WTC11 (cell line): ENCODE results near the gene RAP1GAP. TPM values are rescaled to one million over a fixed set of nuclear protein-coding genes. Genes with fewer than 3 reads are reported as not detected.

Experiments used
- ATAC-seq: fragments of 200-7000 bp; cut with Tn5 transposase; 2 replicates; pipeline ENCODE4 v1.10.0; 2021; ENCODE audit warnings: mild to moderate bottlenecking, moderate library complexity
- CTCF ChIA-PET: fragments of 300-600 bp; sonication (Branson Sonifier 250); formaldehyde crosslinking; loops from one replicate; lab custom pipeline; 2021; ENCODE audit warnings: antibody characterized with exemption; lab: Charles Lee
- POLR2A ChIA-PET: fragments of 350-600 bp; sonication (Branson Sonifier 250); formaldehyde crosslinking; loops from one replicate; lab custom pipeline; 2021; ENCODE audit warnings: antibody characterized with exemption; lab: Charles Lee
- DNase-seq: peaks from one replicate; pipeline ENCODE4 v3.0.0; 2021; ENCODE audit warnings: low spot score
- H3K27ac Mint-ChIP-seq: 2 replicates; pipeline ENCODE4 v1.8.0; 2021; ENCODE audit warnings: mixed read lengths
- H3K27me3 Mint-ChIP-seq: 2 replicates; pipeline ENCODE4 v1.8.0; 2021; ENCODE audit warnings: low read depth, mild to moderate bottlenecking, moderate library complexity, mixed read lengths
- H3K36me3 Mint-ChIP-seq: 2 replicates; pipeline ENCODE4 v1.8.0; 2021; ENCODE audit warnings: mixed read lengths
- H3K4me1 Mint-ChIP-seq: 2 replicates; pipeline ENCODE4 v1.8.0; 2022; ENCODE audit warnings: mixed read lengths
- H3K4me3 Mint-ChIP-seq: 2 replicates; pipeline ENCODE4 v1.8.0; 2021; ENCODE audit warnings: mild to moderate bottlenecking, moderate library complexity, mixed read lengths
- H3K9me3 Mint-ChIP-seq: 2 replicates; pipeline ENCODE4 v1.8.0; 2021; ENCODE audit warnings: mixed read lengths
- ATF6 ChIP-seq: sonication (generic); formaldehyde crosslinking; IDR thresholded peaks from 2 replicates; pipeline ENCODE4 v1.8.1; 2023; ENCODE audit warnings: mild to moderate bottlenecking, missing genetic modification reagents
- CDX4 ChIP-seq: fragments of 250-450 bp; sonication (Bioruptor Pico); IDR thresholded peaks from 2 replicates; pipeline ENCODE4 v1.9.0; 2021; ENCODE audit warnings: moderate library complexity, mild to moderate bottlenecking, inconsistent platforms, borderline replicate concordance
- CREB1 ChIP-seq: sonication (generic); formaldehyde crosslinking; IDR thresholded peaks from 2 replicates; pipeline ENCODE4 v1.8.0; 2023; ENCODE audit warnings: mild to moderate bottlenecking, missing genetic modification reagents
- E2F4 ChIP-seq: sonication (generic); formaldehyde crosslinking; IDR thresholded peaks from 2 replicates; pipeline ENCODE4 v1.8.1; 2022; ENCODE audit warnings: low read depth, mild to moderate bottlenecking, moderate library complexity, missing genetic modification reagents, borderline replicate concordance
- EMX1 ChIP-seq: fragments of 250-450 bp; sonication (Bioruptor Pico); IDR thresholded peaks from 2 replicates; pipeline ENCODE4 v1.8.0; 2021; ENCODE audit warnings: mild to moderate bottlenecking
- ESRRA ChIP-seq: sonication (generic); formaldehyde crosslinking; IDR thresholded peaks from 2 replicates; pipeline ENCODE4 v1.8.1; 2022; ENCODE audit warnings: mild to moderate bottlenecking, missing genetic modification reagents, borderline replicate concordance
- ETV6 ChIP-seq: sonication (generic); formaldehyde crosslinking; IDR thresholded peaks from 2 replicates; pipeline ENCODE4 v1.8.1; 2022; ENCODE audit warnings: mild to moderate bottlenecking, missing genetic modification reagents
- IRF2 ChIP-seq: sonication (generic); formaldehyde crosslinking; IDR thresholded peaks from 2 replicates; pipeline ENCODE4 v1.8.0; 2022; ENCODE audit warnings: low read depth, missing genetic modification reagents, borderline replicate concordance
- KAT7 ChIP-seq: sonication (generic); formaldehyde crosslinking; IDR thresholded peaks from 2 replicates; pipeline ENCODE4 v1.8.1; 2023; ENCODE audit warnings: missing genetic modification reagents, mild to moderate bottlenecking, borderline replicate concordance
- MXD4 ChIP-seq: fragments of 250-450 bp; sonication (Bioruptor Pico); IDR thresholded peaks from 2 replicates; pipeline ENCODE4 v1.8.0; 2021; ENCODE audit warnings: mild to moderate bottlenecking, moderate library complexity, borderline replicate concordance
- NFE2L1 ChIP-seq: sonication (generic); formaldehyde crosslinking; IDR thresholded peaks from 2 replicates; pipeline ENCODE4 v1.8.1; 2023; ENCODE audit warnings: missing genetic modification reagents
- NFYB ChIP-seq: sonication (generic); formaldehyde crosslinking; conservative IDR thresholded peaks from 2 replicates; pipeline ENCODE4 v1.8.0; 2022; ENCODE audit warnings: low read depth, missing genetic modification reagents
- SOX15 ChIP-seq: fragments of 250-450 bp; sonication (Bioruptor Pico); IDR thresholded peaks from 2 replicates; pipeline ENCODE4 v1.9.0; 2021; ENCODE audit warnings: mild to moderate bottlenecking
- TCF7 ChIP-seq: sonication (generic); formaldehyde crosslinking; IDR thresholded peaks from 2 replicates; pipeline ENCODE4 v1.8.0; 2022; ENCODE audit warnings: mild to moderate bottlenecking, low read depth, missing genetic modification reagents, moderate library complexity
- ZBTB21 ChIP-seq: sonication (generic); formaldehyde crosslinking; IDR thresholded peaks from 2 replicates; pipeline ENCODE4 v1.8.1; 2023; ENCODE audit warnings: mild to moderate bottlenecking, missing genetic modification reagents, borderline replicate concordance
- ZNF219 ChIP-seq: sonication (generic); formaldehyde crosslinking; IDR thresholded peaks from 2 replicates; pipeline ENCODE4 v1.8.0; 2023; ENCODE audit warnings: missing genetic modification reagents, mild to moderate bottlenecking, borderline replicate concordance
- ZNF263 ChIP-seq: sonication (generic); formaldehyde crosslinking; IDR thresholded peaks from 2 replicates; pipeline ENCODE4 v1.8.1; 2022; ENCODE audit warnings: low read depth, mild to moderate bottlenecking, moderate library complexity, missing genetic modification reagents
- ZNF671 ChIP-seq: fragments of 250-450 bp; sonication (Bioruptor Pico); IDR thresholded peaks from 2 replicates; pipeline ENCODE4 v1.8.0; 2021; ENCODE audit warnings: mild to moderate bottlenecking
- total RNA-seq: library from RNA; stranded (reverse); gene quantifications from 3 replicates; pipeline ENCODE4 v1.2.3, GENCODE V29; 2021
- TF ChIP-seq, protein P1 (sequence below): sonication (generic); formaldehyde crosslinking; IDR thresholded peaks from 2 replicates; pipeline ENCODE4 v1.8.1; 2022; ENCODE audit warnings: low read depth, missing genetic modification reagents, borderline replicate concordance
- TF ChIP-seq, protein P2 (sequence below): sonication (generic); formaldehyde crosslinking; IDR thresholded peaks from 2 replicates; pipeline ENCODE4 v1.8.1; 2023; ENCODE audit warnings: mild to moderate bottlenecking, missing genetic modification reagents, moderate library complexity
- TF ChIP-seq, protein P3 (sequence below): sonication (generic); formaldehyde crosslinking; conservative IDR thresholded peaks from 2 replicates; pipeline ENCODE4 v1.8.1; 2023; ENCODE audit warnings: mild to moderate bottlenecking, low read depth, missing genetic modification reagents, moderate library complexity
- TF ChIP-seq, protein P4 (sequence below): fragments of 250-450 bp; sonication (Bioruptor Pico); IDR thresholded peaks from 2 replicates; pipeline ENCODE4 v1.9.0; 2021; ENCODE audit warnings: mild to moderate bottlenecking, borderline replicate concordance
- TF ChIP-seq, protein P5 (sequence below): fragments of 200-600 bp; IDR thresholded peaks from 2 replicates; pipeline ENCODE4 v1.8.0; 2022; ENCODE audit warnings: antibody characterized with exemption

RAP1GAP gene
- total RNA-seq, 1 experiment from 2014 or later: 7.6 TPM

GRCh38 chr1:21696931-21697330 lies 27.8 kb upstream of the RAP1GAP start (continued):
- TF ChIP-seq KAT7 (CRISPR knock-in tag): no peak
- TF ChIP-seq ZNF219 (CRISPR knock-in tag): no peak
- no peak for TF ChIP-seq E2F4 (CRISPR knock-in tag)
- no peak for TF ChIP-seq ATF6 (CRISPR knock-in tag)
- no peak for TF ChIP-seq NFE2L1
- TF ChIP-seq, protein P1, sequence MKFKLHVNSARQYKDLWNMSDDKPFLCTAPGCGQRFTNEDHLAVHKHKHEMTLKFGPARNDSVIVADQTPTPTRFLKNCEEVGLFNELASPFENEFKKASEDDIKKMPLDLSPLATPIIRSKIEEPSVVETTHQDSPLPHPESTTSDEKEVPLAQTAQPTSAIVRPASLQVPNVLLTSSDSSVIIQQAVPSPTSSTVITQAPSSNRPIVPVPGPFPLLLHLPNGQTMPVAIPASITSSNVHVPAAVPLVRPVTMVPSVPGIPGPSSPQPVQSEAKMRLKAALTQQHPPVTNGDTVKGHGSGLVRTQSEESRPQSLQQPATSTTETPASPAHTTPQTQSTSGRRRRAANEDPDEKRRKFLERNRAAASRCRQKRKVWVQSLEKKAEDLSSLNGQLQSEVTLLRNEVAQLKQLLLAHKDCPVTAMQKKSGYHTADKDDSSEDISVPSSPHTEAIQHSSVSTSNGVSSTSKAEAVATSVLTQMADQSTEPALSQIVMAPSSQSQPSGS (CRISPR knock-in tag): no peak
- TF ChIP-seq, protein P2, sequence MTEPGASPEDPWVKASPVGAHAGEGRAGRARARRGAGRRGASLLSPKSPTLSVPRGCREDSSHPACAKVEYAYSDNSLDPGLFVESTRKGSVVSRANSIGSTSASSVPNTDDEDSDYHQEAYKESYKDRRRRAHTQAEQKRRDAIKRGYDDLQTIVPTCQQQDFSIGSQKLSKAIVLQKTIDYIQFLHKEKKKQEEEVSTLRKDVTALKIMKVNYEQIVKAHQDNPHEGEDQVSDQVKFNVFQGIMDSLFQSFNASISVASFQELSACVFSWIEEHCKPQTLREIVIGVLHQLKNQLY (CRISPR knock-in tag): no peak
- no peak for TF ChIP-seq ZNF263 (CRISPR knock-in tag)
- no peak for TF ChIP-seq NFYB (CRISPR knock-in tag)
- TF ChIP-seq TCF7: no peak
- no peak for TF ChIP-seq SOX15 (CRISPR knock-in tag)

DNA sequence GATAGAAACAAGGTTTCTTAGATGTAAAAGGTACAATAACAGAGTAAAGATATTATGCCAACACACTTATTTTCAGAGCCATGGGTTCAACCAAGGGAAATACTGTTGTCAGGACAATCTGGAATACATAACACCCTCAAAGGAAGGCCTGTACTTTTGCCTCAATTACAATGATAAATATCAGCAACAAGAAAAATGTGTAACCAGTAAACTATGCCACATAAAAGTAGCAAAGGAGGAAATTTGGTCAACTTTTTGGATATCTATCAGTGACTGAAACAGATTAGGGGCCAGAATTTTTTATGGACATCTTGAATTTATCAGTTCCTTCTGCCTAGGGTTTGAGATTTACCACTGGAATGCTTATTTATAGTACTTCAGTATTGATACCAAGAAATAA lies 24.6 kb upstream of the RAP1GAP start:
- POLR2A ChIA-PET: no interaction called here
- DNase-seq (no peak), ATAC-seq (no peak)
- H3K36me3 Mint-ChIP-seq: peaks cover 53% of the 10 kb centered on the region
- H3K4me3 Mint-ChIP-seq: no peak overlapping the region
- H3K27ac Mint-ChIP-seq: no peak overlapping the region
- H3K9me3 Mint-ChIP-seq: no peaks in the 10 kb centered on the region
- CTCF ChIA-PET: no interaction called here
- no peaks in the 10 kb centered on the region for H3K4me1 Mint-ChIP-seq
- no peaks in the 10 kb centered on the region for H3K27me3 Mint-ChIP-seq
- no peak for TF ChIP-seq ZNF671 (CRISPR knock-in tag)
- no peak for TF ChIP-seq IRF2
- no peak for TF ChIP-seq EMX1 (CRISPR knock-in tag)
- no peak for TF ChIP-seq CDX4 (CRISPR knock-in tag)
- TF ChIP-seq, protein P3, sequence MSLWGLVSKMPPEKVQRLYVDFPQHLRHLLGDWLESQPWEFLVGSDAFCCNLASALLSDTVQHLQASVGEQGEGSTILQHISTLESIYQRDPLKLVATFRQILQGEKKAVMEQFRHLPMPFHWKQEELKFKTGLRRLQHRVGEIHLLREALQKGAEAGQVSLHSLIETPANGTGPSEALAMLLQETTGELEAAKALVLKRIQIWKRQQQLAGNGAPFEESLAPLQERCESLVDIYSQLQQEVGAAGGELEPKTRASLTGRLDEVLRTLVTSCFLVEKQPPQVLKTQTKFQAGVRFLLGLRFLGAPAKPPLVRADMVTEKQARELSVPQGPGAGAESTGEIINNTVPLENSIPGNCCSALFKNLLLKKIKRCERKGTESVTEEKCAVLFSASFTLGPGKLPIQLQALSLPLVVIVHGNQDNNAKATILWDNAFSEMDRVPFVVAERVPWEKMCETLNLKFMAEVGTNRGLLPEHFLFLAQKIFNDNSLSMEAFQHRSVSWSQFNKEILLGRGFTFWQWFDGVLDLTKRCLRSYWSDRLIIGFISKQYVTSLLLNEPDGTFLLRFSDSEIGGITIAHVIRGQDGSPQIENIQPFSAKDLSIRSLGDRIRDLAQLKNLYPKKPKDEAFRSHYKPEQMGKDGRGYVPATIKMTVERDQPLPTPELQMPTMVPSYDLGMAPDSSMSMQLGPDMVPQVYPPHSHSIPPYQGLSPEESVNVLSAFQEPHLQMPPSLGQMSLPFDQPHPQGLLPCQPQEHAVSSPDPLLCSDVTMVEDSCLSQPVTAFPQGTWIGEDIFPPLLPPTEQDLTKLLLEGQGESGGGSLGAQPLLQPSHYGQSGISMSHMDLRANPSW (CRISPR knock-in tag): no peak
- TF ChIP-seq TCF7: no peak
- TF ChIP-seq, protein P4, sequence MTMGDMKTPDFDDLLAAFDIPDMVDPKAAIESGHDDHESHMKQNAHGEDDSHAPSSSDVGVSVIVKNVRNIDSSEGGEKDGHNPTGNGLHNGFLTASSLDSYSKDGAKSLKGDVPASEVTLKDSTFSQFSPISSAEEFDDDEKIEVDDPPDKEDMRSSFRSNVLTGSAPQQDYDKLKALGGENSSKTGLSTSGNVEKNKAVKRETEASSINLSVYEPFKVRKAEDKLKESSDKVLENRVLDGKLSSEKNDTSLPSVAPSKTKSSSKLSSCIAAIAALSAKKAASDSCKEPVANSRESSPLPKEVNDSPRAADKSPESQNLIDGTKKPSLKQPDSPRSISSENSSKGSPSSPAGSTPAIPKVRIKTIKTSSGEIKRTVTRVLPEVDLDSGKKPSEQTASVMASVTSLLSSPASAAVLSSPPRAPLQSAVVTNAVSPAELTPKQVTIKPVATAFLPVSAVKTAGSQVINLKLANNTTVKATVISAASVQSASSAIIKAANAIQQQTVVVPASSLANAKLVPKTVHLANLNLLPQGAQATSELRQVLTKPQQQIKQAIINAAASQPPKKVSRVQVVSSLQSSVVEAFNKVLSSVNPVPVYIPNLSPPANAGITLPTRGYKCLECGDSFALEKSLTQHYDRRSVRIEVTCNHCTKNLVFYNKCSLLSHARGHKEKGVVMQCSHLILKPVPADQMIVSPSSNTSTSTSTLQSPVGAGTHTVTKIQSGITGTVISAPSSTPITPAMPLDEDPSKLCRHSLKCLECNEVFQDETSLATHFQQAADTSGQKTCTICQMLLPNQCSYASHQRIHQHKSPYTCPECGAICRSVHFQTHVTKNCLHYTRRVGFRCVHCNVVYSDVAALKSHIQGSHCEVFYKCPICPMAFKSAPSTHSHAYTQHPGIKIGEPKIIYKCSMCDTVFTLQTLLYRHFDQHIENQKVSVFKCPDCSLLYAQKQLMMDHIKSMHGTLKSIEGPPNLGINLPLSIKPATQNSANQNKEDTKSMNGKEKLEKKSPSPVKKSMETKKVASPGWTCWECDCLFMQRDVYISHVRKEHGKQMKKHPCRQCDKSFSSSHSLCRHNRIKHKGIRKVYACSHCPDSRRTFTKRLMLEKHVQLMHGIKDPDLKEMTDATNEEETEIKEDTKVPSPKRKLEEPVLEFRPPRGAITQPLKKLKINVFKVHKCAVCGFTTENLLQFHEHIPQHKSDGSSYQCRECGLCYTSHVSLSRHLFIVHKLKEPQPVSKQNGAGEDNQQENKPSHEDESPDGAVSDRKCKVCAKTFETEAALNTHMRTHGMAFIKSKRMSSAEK (CRISPR knock-in tag): no peak
- no peak for TF ChIP-seq ETV6 (CRISPR knock-in tag)
- no peak for TF ChIP-seq ESRRA (CRISPR knock-in tag)
- TF ChIP-seq MXD4 (CRISPR knock-in tag): no peak
- TF ChIP-seq, protein P5, sequence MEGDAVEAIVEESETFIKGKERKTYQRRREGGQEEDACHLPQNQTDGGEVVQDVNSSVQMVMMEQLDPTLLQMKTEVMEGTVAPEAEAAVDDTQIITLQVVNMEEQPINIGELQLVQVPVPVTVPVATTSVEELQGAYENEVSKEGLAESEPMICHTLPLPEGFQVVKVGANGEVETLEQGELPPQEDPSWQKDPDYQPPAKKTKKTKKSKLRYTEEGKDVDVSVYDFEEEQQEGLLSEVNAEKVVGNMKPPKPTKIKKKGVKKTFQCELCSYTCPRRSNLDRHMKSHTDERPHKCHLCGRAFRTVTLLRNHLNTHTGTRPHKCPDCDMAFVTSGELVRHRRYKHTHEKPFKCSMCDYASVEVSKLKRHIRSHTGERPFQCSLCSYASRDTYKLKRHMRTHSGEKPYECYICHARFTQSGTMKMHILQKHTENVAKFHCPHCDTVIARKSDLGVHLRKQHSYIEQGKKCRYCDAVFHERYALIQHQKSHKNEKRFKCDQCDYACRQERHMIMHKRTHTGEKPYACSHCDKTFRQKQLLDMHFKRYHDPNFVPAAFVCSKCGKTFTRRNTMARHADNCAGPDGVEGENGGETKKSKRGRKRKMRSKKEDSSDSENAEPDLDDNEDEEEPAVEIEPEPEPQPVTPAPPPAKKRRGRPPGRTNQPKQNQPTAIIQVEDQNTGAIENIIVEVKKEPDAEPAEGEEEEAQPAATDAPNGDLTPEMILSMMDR: no peak
- no peak for TF ChIP-seq ZBTB21 (CRISPR knock-in tag)
- no peak for TF ChIP-seq CREB1
